Measurements from ENCODE around the gene EIF4E.

- TF ChIP-seq POLR2AphosphoS5 (IDR thresholded peaks at IDR 0.05; ENCODE audit: low read depth, low read length): no peak
- no peak for TF ChIP-seq TAF1 (IDR thresholded peaks at IDR 0.05; ENCODE audit: low read depth, low read length)
- no peak for TF ChIP-seq POLR2A (IDR thresholded peaks at IDR 0.05; ENCODE audit: low read depth, low read length)
- TF ChIP-seq SPI1 (IDR thresholded peaks at IDR 0.05; ENCODE audit: low read depth, low read length): peak; percentile 42; the same call in 1 of the 2 replicates
These were observed 3.6 kb upstream of the EIF4E start for GRCh38 chr4:98932539-98932938.
